OCI-LY3 (cell line): Measurements from ENCODE around the gene DOCK10.

Source experiments
- CTCF ChIP-seq: fragments of 200-600, 300-600 bp; sonication (generic); IDR thresholded peaks from 2 replicates; pipeline ENCODE4 v1.5.1; 2014; ENCODE audit warnings: antibody characterized with exemption, low read length, low read depth
- EZH2phosphoT487 ChIP-seq: fragments of 200-600 bp; shearing (Covaris generic); IDR thresholded peaks from 2 replicates; pipeline ENCODE4 v1.6.1; 2018; ENCODE audit warnings: antibody characterized with exemption, mixed run types, low read depth

GRCh38 chr2:225028572-225028971 lies 13.7 kb downstream of the DOCK10 start:
- TF ChIP-seq CTCF = no peak
- no peak for TF ChIP-seq EZH2phosphoT487
